Measurements from ENCODE around the gene SHISA9.

- no peak for TF ChIP-seq EZH2 (IDR thresholded peaks at IDR 0.05; ENCODE audit: borderline replicate concordance, insufficient read depth, low read depth, low read length, poor library complexity, severe bottlenecking)
- no peak for TF ChIP-seq CTCF (IDR thresholded peaks at IDR 0.05)
These were observed 23.8 kb downstream of the SHISA9 start for GRCh38 chr16:12925026-12925800.
